ENCODE measurements around the gene SMAD5. TPM values are rescaled to one million over a fixed set of nuclear protein-coding genes. Genes with fewer than 3 reads are reported as not detected.
A peak's percentile ranks its signal among the peaks of the same experiment; 100 is the strongest.

The SMAD5 gene
- total and polyA plus RNA-seq, 12 donors: 6.4 to 76.6 (median 46.2) TPM

DNA sequence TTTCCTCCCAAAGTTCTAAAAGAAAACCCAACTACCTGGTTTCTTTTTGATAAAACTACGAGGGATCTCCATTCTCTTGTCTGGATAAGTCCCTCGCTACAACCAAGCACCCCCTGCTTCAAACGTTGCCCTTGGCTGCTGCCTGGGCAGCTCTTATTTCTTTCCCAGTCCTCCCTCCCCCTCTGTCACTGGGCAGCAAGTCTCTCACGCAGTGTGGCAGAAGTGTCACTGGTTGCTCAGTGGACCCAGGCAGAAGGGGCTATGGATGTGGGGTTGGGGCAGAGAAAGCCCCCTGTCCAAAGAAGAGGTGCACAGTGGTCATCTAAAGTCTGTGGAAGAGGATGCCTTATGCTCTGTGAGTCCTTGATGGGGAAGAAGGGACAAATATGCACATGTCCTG is 67.5 kb downstream of the SMAD5 start:
- Histone ChIP-seq H3K4me3 (no peak overlapping the region), H3K9me3 (replicated peaks in 1 of 3) (peaks cover 0 to under 1% (median 0%) of the 10 kb centered on the region in 3 donors), H3K36me3 (replicated peaks in 1 of 2) (no peaks in the 10 kb centered on the region), H3K4me1 (replicated peaks in 1 of 2) (no peaks in the 10 kb centered on the region), H3K27me3 (no peaks in the 10 kb centered on the region), H3K27ac (no peak overlapping the region)
- no peak for TF ChIP-seq POLR2A (IDR thresholded peaks at IDR 0.05)
- TF ChIP-seq, protein P1, sequence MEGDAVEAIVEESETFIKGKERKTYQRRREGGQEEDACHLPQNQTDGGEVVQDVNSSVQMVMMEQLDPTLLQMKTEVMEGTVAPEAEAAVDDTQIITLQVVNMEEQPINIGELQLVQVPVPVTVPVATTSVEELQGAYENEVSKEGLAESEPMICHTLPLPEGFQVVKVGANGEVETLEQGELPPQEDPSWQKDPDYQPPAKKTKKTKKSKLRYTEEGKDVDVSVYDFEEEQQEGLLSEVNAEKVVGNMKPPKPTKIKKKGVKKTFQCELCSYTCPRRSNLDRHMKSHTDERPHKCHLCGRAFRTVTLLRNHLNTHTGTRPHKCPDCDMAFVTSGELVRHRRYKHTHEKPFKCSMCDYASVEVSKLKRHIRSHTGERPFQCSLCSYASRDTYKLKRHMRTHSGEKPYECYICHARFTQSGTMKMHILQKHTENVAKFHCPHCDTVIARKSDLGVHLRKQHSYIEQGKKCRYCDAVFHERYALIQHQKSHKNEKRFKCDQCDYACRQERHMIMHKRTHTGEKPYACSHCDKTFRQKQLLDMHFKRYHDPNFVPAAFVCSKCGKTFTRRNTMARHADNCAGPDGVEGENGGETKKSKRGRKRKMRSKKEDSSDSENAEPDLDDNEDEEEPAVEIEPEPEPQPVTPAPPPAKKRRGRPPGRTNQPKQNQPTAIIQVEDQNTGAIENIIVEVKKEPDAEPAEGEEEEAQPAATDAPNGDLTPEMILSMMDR (IDR thresholded peaks at IDR 0.05): no peak
- WGBS, 4 donors: 57 to 63% (median 61%) methylated on average over 4 of the region's 4 CpGs
- peak in 1 of 7 donors; percentile 3 for DNase-seq
- intact Hi-C loops (cut with DNase I): loop anchor here in 1 of 2 donors (10.0 kb wide), 1 partner anchor 315 kb away; no protein-coding TSS in a partner anchor

DNA sequence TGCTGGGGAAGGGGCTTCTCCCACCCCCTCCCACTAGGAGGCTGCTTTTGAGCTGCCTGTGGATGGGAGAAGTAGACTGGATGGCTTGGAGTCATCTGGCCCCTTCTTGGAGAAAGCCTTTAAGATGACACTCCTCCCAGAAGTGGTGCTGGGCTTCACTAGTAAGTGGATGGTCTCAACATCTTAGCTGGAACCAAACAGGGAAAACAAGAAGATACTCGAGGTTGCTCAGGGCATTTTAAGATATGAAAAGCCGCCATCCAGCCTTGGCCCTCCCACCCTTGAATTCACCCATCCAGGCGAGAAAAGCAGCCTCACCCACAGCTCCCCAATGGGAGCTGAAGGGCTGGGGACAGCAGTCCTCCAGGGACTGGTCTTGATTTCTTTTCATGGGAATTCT is 68.1 kb downstream of the SMAD5 start:
- H3K4me3 ChIP-seq: no peak overlapping the region
- peak in 2 of 7 donors; percentile 1 to 5 for DNase-seq
- H3K9me3 ChIP-seq (replicated peaks in 1 of 3): peaks cover 0 to 4% (median 0%) of the 10 kb centered on the region in 3 donors
- no peaks in the 10 kb centered on the region for H3K27me3 ChIP-seq
- intact Hi-C loops (cut with DNase I): loop anchor here in 1 of 2 donors (10.0 kb wide), 1 partner anchor 316 kb away; no protein-coding TSS in a partner anchor
- H3K36me3 ChIP-seq (replicated peaks in 1 of 2): no peaks in the 10 kb centered on the region
- 66 to 100% (median 70%) methylated on average over 2 to 3 of the region's 3 CpGs for WGBS, 4 donors
- TF ChIP-seq, protein P1 (IDR thresholded peaks at IDR 0.05): no peak
- TF ChIP-seq POLR2A (IDR thresholded peaks at IDR 0.05): no peak
- no peak overlapping the region for H3K27ac ChIP-seq
- H3K4me1 ChIP-seq (replicated peaks in 1 of 2): no peaks in the 10 kb centered on the region

DNA sequence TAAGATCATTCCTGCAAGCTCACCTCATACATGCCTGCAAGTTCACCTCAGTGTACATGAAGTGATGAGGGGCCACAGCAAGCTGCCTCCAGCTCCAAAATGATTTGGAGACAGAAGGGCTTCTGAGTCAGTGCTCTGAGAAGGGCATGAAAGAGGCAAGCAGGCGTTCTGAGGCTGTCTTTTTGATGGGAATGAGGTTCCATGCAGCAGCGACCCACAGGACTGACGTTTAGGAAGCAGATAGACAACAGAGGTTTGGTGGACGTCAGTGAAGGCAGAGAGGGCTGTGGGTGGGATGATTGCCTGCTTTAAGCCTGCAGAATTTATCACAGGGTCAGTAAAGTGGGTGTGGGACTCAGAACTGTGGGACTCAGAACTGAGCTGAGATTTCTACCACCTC is 69.2 kb downstream of the SMAD5 start:
- no peaks in the 10 kb centered on the region for H3K27me3 ChIP-seq
- intact Hi-C loops (cut with DNase I): loop anchor here in 1 of 2 donors (10.0 kb wide), 1 partner anchor 317 kb away; no protein-coding TSS in a partner anchor
- DNase-seq: peak in 1 of 7 donors; percentile 4
- H3K36me3 ChIP-seq (replicated peaks in 1 of 2): no peaks in the 10 kb centered on the region
- 62 to 81% (median 68%) methylated on average over 4 of the region's 4 CpGs for WGBS, 4 donors
- no peak overlapping the region for H3K27ac ChIP-seq
- H3K4me1 ChIP-seq (replicated peaks in 1 of 2): no peaks in the 10 kb centered on the region
- H3K9me3 ChIP-seq (replicated peaks in 1 of 3): peaks cover 0 to 4% (median 0%) of the 10 kb centered on the region in 3 donors
- H3K4me3 ChIP-seq: no peak overlapping the region
- TF ChIP-seq, protein P1 (IDR thresholded peaks at IDR 0.05): no peak
- TF ChIP-seq POLR2A (IDR thresholded peaks at IDR 0.05): no peak

DNA sequence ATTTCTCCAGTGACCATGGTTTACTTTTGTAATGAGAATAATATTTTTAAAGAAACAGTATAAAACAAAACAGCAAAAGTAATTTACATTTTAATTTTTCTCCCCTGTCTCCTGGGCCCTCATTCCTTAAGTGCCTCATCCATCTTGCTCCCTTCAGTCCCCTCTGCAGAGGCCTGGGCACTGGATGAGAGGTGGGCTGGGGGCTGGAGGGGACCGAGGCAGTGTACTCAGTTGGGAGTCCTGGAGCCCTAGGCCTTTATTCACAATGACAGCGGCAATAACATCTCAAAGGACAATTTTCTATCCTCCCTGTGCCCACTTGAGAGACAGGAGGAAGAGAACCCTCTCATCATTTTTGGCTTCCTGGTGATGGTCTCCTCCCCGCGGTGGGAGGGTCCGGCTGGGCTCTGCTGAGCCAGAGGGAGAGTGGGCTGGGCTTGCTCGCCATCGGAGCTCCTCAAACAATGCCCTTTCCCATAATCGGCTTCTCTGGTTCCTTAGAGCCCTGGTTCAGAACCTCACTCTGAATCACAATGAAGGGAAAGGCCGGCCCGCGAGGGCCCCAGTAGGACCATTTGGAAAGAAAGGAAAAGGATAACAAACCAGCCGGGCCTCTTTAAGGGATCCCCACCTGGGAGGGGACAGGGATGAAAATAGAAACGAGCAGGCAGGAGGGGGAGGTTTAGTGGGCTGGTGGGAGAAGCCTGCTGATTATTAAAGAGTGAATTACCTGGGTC is 70.0 kb downstream of the SMAD5 start:
- H3K27ac ChIP-seq: no peak overlapping the region
- H3K36me3 ChIP-seq (replicated peaks in 1 of 2): no peaks in the 10 kb centered on the region
- intact Hi-C loops (cut with DNase I): loop anchor here in 1 of 2 donors (10.0 kb wide), 1 partner anchor 318 kb away; no protein-coding TSS in a partner anchor
- no peak overlapping the region for H3K4me3 ChIP-seq
- peaks cover 0 to 4% (median 0%) of the 10 kb centered on the region in 3 donors for H3K9me3 ChIP-seq (replicated peaks in 1 of 3)
- no peaks in the 10 kb centered on the region for H3K4me1 ChIP-seq (replicated peaks in 1 of 2)
- no peak for DNase-seq
- TF ChIP-seq, protein P1 (IDR thresholded peaks at IDR 0.05): no peak
- no peak for TF ChIP-seq POLR2A (IDR thresholded peaks at IDR 0.05)
- WGBS, 4 donors: 46 to 55% (median 48%) methylated on average over 12 to 13 of the region's 13 CpGs
- H3K27me3 ChIP-seq: no peaks in the 10 kb centered on the region
